Activated CD4-positive, alpha-beta T cell treated with anti-CD3 and anti-CD28 coated beads, Interleukin-2, amount 50 U/mL, for 24 hours (primary cell): ENCODE measurements around the gene KIF13A.
"Not testable (repeated sequence)": the region's sequence is repeated elsewhere in the genome, so short reads cannot be mapped to it uniquely, and the experiment has no call there.

ENCODE experiments used
- DNase-seq, 2 donors: peaks; one replicate each; pipeline ENCODE4 v3.0.0-alpha.2; 2020; ENCODE audit warnings: low read depth in 1 of 2, low spot score in 1 of 2

Gene KIF13A

DNA sequence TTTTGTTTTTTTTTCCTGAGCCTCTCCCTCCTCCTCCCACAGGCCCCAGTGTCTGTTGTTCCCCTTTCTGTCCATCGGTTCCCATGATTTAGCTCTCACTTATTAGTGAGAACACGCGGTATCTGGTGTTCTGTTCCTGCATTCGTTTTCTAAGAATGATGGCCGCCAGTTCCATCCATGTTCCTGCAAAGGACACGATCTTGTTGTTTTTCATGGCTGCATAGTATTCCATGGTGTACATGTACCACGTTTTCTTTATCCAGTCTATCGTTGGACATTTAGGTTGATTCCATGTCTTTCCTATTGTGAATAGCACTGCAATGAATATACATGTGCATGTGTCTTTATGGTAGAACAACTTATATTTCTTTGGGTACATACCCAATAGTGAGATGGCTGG, 175.1 kb downstream of the KIF13A start:
- DNase-seq: no peak

DNA sequence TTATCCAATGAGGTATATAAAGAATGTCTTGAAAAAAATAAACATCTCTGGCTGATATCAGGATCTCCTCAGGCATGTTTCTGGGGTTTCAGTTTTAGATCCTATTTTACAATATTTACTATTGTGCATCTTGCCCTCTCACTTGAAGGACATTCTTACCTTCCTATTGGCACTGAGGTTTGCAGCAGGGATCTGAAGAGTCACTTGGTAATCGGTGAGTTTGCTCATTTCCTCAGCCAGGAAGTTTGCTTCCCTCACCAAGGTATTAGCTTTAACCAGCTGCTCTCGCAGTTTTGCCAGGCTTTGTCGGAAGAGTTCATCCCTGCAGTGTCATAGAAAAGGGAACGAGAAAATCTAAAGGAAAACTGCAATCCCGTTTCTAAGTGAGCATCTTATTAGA, 178.8 kb downstream of the KIF13A start:
- no peak for DNase-seq

DNA sequence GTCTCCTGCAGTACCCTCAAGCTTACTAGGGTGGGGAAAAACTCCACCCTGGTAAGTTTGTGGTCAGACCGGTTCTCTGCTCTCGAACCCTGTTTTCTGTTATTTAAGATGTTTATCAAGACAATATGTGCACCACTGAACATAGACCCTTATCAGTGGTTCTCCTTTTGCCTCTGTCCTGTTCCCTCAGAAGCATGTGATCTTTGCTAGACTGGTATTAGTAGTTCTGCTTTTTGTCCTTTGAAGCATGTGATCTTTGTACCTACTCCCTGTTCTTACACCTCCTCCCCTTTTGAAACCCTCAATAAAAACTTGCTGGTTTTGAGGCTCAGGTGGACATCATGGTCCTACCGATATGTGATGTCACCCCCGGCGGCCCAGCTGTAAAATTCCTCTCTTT, 180.0 kb downstream of the KIF13A start:
- not testable (repeated sequence) for DNase-seq

DNA sequence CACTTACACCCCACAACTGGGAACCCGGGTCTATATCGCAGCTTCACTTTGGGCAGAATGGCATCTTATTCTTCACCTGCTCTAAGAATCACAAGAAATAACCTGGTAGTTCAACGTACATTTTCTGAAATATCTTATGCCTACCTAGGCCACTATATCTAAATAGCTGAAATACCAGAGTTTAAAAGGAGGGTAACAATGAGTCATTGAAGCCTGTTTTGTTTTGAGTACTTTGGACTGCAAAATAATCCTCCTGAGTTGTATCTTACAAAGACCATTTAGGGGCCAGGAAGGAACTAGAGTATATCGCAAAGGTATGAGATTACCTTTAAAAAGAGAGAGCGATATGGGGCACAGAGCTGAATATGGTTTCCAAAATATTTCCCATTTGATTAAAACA, 184.0 kb downstream of the KIF13A start:
- DNase-seq: no peak

DNA sequence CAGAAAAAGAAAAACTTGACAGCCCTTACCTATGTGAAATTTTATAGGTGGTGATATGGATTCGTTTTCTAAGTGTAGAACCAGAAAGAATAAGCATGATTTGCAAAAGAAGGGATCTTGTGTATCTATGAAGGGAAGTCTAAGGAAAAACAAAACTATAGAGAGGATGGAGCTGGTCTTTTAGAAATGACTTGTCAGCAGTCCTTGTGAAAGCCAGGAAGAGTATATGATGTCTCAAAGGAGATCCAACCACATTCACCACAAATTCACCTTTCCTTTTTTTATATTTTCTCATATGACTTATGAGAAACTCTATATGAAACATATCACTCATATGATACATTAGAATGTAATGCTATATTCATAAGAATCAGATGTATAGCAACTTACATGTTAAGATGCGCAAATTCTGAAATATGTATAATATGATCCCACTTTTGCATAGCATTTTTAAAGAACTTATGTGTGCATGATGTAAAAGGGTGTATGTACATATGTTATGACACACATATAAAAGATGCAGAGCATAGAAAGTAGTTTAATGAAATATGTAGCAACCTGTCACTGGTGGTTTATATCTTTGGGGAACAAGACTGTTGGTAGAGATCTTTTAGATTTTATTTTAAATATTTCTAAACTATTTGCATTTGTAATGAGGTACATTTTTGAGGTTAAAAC, 188.8 kb downstream of the KIF13A start:
- DNase-seq: no peak

DNA sequence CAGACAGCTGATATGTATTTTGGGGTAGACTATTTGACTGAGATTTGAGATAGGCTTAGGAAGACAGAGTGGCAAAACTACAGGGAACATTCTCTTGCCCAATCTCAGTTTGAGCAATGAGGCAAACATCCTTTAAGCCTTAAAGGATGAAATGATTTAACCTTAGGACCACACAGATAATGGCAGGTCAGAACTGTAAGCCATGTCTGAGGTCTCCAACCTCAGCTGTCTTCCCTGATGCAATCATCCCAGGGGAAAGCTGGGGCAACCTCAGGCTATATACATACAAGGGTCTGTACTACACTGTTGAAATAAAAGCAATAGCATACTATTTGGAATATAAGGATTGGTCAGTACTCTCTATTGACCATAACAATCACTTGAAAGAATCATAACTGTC, 196.9 kb downstream of the KIF13A start:
- no peak for DNase-seq

DNA sequence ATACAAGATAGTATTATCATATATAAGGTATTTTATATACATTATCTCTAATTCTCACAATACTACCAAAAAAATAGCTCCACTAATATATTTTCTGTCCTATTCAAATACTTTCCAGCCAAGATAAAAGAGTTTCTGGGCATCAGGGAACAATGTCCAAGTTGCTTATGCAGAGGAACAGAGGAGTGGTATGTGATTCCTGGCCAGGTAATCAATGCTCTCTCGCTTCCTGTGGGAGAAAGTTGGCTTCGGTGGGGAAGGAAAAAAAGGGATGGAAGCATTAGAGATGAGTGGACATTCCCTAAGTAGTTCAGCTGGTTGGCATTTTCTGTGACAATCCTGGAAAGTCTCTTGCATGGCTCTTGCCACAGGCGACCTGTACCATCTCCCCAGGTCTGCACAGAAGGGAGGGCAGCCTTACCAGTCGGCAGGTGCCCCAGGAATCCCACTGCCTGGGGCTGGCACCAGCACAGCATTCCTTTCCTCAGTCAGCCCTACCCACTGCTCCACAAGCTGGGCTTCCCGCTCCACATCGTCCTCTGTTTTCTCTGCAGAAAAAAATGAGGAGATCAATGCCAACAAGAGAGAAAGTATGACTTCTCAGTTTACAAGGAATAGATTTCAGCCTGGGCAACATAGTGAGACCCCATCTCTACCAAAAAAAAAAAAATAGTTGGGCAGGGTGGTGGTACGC, 202.2 kb downstream of the KIF13A start:
- no peak for DNase-seq

DNA sequence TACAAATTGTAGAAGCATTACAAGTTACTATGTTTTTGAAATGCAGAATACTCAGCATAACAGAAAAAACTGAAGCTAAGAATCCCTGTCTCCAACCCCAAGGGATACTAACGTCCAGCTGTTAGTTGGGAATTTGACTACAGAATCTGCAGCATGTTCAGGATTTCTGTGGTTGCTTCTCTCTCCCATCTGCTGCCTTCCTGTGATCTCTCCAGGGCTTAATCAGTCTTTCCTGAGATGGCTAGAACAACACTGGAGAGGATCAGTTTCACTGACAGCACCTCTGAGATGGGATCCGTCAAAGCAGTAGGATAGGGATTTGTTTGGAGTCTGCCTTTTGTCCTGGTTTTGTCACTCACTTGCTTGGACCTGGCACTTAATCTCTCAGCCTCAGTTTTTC, 207.4 kb downstream of the KIF13A start:
- DNase-seq: no peak

DNA sequence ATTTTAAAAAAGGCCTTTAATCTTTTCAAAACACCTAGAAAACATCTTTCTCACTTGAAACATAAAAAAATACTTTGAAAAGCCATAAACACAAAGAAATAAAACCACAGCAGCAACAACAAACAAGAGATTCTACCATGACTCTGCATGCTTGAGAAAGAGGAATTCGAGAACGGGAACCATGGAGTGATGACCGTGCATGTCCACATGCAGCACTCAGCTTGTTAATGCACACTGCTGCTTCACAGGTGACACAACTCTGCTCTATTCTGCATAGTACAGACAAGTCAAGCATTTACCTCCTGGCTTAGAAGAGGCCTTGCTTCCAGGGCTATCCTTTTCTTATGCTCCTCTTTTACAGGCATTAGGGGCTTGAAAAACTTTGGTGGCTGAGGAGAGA, 215.8 kb downstream of the KIF13A start:
- DNase-seq: no peak

DNA sequence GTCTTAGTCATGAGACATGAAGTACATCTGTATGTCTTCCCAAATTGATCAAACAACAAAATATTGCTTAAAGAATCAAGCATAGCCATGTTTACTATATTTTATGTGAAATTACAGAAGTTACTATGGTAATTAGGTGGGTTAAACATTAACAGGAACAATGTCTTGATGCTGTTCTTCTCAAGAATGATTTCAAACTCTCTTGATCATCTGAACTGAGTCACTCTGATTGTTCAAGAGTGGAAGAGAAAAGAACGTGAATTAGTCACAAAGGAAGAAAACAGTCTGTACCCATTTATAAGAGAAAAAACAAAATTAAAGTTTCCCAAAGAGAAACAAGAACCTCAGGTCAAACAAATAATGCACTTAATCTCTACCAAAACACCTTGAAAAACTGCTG, 218.6 kb downstream of the KIF13A start:
- no peak for DNase-seq

DNA sequence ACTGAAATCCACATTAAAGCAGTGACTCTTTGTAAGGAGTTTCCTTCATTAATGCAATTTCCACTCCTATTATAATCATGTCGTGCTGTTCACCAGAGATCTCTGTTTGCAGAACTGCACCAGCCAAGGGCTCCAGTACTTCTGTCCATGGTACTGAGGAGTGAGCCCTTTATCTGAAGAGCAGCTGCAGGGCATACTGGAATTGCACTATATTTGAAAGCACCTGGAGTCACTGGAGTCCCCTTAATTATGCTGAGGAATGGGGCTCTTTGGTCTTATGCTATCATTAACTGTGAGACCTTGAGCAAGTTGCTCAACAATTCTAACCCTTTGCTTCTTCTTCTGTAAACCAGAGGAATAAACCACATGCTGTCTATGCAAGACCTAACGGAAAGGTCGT, 219.0 kb downstream of the KIF13A start:
- no peak for DNase-seq

DNA sequence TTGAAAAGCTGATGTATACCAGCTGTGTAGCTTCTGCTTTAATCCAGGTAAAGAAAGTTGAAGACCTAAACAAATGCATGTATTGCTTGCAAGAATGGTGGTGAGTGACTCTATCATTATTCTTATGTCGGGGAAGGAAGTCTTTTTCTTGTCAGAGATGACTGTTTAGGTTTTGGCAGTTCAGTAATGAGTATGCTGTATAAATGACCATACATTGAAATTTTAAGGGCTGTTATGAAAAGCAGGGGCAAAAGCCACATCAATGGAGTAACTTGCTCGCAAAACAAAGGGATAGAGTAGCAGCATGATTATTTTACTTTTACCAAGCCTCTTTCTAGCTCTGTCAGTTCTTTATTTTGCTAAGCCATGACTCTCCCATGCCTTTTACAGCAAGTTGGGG, 224.8 kb downstream of the KIF13A start:
- no peak for DNase-seq

DNA sequence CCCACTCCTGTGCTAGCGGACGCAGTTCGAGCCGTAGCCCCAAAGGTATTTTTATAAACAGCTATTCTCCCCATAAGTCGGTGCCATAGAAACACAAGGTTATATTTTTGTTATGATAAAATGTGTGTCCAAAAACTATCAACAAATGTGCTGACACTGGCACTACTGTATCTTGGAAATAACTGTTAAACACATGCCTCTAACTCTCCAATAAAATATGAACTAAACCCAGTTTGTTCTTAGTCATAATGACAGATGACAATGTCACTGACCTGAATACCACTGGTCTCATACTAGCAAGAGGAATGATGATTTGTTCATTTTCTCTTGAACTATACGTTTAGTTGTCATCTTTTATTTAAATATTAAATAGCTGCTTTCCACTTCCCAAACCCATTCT, 229.3 kb downstream of the KIF13A start:
- no peak for DNase-seq

DNA sequence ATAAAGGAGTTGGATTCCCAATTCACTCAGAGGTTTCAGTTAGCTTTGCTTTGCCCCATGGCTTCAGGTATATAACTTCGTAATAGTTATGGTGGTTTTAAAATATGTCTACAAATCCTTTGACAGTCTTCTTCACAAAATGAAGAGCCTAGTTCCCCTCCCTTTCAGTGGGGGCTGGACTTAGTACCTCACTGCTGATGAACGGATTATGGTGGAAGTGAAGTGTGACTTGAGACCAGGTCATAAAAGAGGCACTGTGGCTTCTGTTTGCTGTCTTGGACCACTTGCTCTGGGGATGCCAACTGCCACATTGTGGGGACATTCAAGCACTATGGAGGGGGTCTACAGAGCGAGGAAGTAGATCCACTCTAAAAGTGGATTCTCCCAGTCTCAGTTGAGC, 233.2 kb downstream of the KIF13A start:
- no peak for DNase-seq

DNA sequence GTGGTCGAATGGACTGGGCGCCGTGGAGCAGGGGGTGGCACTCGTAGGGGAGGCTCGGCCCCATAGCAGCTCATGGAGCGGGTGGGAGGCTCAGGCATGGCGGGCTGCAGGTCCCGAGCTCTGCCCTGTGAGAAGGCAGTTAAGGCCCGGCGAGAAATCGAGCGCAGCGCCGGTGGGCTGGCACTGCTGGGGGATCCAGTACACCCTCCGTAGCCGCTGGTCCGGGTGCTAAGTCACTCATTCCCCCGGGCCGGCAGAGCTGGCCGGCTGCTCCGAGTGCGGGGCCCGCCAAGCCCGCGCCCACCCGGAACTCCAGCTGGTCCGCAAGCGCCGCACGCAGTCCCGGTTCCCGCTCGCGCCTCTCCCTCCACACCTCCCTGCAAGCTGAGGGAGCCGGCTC, 242.1 kb downstream of the KIF13A start:
- not testable (repeated sequence) for DNase-seq

DNA sequence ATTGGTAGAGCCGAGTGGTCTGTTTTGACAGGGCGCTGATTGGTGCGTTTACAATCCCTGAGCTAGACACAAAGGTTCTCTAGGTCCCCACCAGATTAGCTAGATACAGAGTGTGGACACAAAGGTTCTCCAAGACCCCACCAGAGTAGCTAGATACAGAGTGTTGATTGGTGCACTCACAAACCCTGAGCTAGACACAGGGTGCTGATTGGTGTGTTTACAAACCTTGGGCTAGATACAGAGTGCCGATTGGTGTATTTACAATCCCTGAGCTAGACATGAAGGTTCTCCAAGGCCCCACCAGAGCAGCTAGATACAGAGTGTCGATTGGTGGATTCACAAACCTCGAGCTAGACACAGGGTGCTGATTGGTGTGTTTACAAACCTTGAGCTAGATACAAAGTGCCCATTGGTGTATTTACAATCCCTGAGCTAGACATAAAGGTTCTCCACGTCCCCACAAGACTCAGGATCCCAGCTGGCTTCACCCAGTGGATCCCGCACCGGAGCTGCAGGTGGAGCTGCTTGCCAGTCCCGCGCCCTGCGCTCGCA, 242.6 kb downstream of the KIF13A start:
- not testable (repeated sequence) for DNase-seq

DNA sequence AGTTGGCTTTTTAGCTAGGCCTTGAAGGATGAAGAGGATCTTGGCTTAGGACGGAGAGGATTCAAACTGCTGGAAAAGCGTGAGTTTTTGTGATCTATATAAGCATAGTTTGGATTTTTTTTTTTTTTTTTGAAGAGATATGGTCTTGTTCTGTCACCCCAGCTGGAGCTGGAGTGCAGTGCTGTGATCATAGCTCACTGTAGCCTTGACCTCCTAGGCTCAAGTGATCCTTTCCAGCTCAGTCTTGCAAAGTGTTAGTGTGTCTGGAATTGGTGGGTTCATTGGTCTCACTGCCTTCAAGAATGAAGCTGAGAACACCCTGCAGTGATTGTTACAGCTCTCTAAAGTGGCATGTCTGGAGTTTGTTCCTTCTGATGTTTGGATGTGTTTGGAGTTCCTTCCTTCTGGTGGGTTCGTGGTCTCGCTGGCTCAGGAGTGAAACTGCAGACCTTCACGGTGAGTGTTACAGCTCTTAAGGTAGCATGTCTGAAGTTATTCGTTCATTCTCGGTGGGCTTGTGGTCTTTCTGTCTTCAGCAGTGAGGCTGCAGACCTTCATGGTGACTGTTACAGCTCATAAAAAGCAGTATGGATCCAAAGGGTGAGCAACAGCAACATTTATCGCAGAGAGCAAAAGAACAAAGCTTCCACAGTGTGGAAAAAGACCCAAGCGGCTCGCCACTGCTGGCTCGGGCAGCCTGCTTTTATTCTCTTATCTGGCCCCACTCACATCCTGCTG, 243.2 kb downstream of the KIF13A start:
- no peak for DNase-seq

DNA sequence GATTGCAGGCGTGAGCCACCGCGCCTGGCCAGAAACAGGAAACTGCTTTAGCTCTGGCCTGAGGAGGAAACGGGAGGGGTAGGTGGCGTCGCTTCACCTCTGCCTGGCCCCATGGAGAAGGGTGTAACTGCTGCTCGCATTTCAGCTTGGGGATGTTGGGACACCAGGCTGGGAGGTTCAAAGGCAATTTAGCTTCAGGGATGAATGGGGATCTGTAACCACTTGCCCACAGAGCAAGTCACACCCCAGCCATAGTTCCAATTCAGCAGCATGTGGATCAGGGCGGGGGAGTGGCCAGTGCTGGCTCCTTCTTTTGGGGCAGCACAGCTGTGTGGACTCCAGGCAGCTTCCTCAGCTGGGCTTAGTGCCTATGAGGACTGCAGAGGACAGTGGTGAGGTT, 245.9 kb downstream of the KIF13A start:
- no peak for DNase-seq

DNA sequence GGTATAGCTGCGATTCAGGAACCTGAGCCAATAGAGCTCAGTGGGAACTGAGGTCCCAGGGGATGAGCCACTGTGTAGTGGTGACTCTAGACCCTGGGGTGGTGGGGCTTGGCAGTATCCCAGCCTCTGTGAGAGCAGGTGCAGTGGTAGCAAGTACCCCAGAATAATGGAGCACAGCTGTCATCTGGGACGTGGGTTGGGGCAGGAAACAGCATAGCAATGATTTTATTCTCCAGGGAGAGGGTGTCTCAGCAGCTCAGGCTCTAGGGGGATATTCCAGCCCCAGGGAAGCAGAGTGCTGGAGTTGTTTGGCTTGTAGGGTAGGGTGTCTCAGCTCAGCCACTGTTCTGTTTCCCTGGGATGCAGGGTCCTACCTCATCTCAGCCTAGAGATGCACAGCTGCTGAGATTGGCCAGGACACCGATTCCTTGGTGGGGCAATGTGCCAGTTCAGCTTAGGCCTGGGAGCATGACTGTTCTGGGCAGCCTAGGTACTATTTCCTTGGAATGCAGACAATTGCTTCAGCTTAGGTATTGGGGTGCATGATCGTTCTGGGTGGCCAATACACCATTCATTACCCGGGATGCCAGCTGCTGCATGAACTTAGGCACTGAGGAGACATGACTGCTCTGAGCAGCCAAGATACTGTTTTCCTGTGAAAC, 246.7 kb downstream of the KIF13A start:
- DNase-seq: no peak

DNA sequence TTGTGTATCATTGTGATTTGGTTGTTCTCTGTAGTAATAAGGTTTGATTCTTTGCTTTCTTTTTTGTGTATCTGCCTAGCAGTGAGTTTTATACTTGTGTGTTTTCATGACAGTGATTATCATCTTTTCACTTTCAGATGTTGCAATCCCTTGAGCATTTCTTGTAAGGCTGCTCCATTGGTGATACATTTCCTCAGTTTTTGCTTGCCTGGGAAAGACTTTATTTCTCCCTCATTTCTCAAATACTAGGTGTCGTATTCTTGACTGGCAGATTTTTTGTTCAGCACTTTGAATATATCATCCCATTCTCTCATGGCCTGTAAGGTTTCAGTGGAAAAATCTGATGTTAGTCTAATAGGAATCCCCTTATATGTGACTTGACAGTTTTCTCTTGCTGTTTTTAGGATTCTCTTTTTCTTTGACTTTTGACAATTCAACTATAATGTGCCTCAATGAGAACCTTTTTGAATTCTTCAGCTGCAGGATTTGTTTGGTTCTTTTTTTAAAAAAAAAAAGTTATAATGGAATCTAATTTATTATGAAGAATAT, 249.7 kb downstream of the KIF13A start:
- no peak for DNase-seq

DNA sequence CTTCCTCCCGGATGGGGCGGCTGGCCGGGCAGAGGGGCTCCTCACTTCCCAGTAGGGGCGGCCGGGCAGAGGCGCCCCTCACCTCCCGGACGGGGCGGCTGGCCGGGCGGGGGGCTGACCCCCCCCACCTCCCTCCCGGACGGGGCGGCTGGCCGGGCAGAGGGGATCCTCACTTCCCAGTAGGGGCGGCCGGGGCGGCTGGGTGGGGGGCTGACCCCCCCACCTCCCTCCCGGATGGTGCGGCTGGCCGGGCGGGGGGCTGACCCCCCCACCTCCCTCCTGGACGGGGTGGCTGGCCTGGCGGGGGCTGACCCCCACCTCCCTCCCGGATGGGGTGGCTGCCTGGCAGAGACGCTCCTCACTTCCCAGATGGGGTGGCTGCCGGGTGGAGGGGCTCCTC, 252.1 kb downstream of the KIF13A start:
- not testable (repeated sequence) for DNase-seq
